GM19452 (cell line): Measurements from ENCODE around the gene LUZP1.

Source experiments
- ATAC-seq: cut with Tn5 transposase; IDR thresholded peaks from one replicate; pipeline ENCODE4 v1.9.1; 2021; ENCODE audit not compliant: unreplicated experiment

Gene LUZP1

GRCh38 chr1:23118407-23118806, 50.2 kb downstream of the LUZP1 start:
- ATAC-seq, result no peak

DNA sequence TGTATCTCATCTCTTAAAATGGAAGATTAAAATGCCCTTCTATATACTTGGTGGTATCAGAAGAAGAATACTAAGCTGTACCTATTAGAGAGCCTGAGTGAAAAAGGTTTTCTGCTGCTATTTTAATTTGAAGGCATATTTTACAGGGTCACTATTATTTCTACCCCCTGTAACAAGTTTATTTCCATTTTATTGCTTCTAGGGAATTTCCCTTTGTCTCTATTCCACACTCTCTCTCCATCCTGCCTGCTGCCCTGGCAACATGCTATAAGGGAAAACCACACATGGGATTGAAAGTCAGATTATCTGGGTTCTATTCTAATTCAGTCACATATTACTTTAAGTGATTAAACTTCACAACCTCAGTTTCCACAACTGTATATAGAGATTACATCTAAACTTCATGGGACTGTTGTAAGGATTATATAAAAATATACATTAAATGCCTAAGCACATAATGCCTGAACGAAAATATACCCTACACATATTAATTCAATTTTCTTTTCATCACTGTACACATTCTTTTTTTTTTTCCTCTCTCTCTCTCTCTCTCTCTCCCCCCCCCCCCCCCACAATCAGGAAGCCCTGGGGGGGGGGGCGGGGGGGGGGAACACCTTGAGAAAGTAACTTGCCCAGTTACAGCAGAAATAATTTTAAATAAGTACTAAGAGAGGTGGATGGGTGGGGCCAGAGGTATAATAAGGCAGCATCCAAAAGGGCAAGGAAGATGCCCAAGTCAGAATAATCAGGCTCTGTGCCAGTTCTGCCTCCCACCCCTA, 51.5 kb downstream of the LUZP1 start:
- ATAC-seq, result no peak

- no peak for ATAC-seq
These were observed 52.3 kb downstream of the LUZP1 start for GRCh38 chr1:23116216-23116836.

- no peak for ATAC-seq
These were observed 54.1 kb downstream of the LUZP1 start for GRCh38 chr1:23114424-23115079.

GRCh38 chr1:23111600-23112535, 56.8 kb downstream of the LUZP1 start:
- no peak for ATAC-seq

DNA sequence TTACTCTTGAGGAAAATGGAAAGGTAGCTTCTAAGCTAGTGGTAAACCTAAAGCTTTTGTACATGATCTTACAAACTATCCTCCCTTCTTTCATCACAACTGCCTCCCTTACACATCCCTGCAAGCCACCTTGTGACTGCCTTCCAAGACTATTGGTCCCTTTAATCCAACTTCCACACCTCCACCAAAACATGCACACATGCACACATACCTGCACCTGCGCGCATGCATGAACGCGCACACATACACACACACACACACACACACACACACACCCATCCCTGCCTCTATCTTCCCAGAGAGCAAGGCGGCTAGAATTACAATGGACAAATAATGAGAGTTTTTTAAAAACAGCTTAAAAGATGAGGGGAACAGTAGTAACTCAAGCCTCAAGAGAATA, 58.3 kb downstream of the LUZP1 start:
- no peak for ATAC-seq

GRCh38 chr1:23108918-23109533, 59.6 kb downstream of the LUZP1 start:
- no peak for ATAC-seq

DNA sequence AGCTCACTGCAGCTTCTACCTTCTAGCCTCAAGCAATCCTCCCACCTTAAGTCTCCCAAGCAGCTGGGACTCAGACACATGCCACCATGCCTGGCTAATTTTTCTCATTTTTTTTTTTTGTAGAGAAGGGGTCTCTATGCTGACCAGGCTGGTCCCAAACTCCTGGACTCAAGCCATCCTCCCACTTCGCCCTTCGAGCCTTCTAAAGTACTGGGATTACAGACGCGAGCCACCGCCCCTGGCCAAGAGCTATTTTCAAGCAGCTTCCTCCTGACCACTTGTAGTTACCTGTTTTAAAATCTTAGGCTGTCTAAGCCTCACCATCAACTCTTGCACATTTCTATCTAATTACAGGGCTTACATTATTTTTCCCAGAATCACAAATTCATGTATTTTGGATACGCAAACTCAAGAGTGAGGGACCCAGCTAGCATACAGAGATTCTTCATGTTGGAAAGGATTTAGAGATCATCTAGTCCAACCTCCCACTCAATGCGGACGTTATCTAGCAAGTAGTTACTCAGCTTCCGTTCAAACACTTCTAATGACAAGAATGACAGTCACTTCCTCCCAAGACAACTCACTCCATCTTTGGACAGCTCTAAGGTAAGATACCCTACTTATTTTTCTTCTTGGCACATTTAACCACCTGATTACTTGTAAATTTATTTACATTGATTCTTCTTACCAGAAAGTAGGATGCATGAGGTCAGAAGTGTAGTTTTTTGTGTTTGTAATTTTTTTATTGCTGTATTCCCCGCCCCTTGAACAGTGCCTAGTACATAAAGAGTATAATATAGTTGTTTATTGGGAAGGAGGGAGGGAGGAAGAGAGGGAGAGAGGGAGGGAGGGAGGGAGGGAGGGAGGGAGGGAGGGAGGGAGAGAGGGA, 65.4 kb downstream of the LUZP1 start:
- no peak for ATAC-seq

GRCh38 chr1:23102289-23102688, 66.4 kb downstream of the LUZP1 start:
- ATAC-seq, result no peak

GRCh38 chr1:23101887-23102286, 66.8 kb downstream of the LUZP1 start:
- no peak for ATAC-seq

GRCh38 chr1:23101101-23101827, 67.4 kb downstream of the LUZP1 start:
- ATAC-seq, result no peak

- no peak for ATAC-seq
These were observed 68.4 kb downstream of the LUZP1 start for GRCh38 chr1:23100074-23100748.

- ATAC-seq, result no peak
These were observed 69.5 kb downstream of the LUZP1 start for GRCh38 chr1:23099171-23099536.

GRCh38 chr1:23098463-23099170, 70.0 kb downstream of the LUZP1 start:
- ATAC-seq, result no peak

DNA sequence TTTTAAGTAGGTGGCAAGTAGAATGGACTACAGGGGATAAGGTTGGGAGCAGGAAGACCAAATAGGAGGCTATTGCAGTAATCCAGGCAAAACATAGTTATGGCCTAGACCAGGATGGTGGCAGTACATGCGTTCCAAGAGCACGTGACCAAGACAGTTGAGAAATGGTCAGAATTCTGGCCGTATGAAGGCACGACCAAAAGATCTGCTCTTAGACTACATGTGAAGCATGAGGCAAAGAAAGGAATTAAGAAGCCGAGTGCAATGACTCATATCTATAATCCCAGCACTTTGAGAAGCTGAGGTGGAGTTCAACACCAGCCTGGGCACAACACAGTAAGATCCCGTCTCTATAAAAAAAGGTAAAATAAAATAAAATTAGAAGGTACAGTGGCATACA, 71.3 kb downstream of the LUZP1 start:
- no peak for ATAC-seq

DNA sequence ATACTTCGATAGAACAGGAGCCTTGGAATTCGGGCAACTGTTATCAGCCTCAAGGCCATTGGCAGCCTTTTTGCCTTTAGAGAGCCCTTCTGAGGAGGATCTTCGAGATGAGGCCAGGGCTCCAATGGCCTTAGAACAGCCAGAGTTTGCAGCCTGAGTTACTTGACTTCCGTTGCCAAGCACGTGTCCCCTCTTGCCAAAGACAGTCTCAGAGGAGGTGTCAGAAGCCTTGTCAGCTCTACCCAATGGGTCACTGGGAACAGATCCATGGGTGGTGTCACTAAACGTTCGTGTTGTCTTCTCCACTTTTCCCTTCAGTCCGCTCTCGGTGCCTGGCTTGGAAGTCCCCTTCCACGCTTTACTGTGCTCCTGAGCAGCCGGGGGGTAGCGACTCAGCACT, 76.2 kb downstream of the LUZP1 start:
- ATAC-seq, result no peak

- no peak for ATAC-seq
These were observed 77.1 kb downstream of the LUZP1 start for GRCh38 chr1:23091545-23091944.

DNA sequence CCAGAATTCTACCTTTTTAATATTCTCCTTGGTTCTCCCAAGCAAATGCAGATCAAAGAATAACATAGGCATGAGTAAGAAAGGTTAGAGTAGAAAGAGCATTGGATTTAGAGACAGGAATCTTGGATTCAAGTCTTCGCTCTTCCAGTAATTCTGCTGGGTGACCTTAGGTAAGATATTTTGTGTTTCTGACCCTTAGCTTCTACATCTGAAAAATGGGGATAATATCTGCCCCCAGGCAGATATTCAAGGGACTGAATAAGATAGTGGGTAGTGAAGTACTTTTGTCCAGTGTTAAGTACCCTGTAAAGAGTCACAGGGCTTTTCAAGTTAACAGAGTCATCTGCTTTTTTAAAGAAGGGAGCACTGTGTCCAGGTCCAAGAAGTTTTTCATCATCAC, 78.6 kb downstream of the LUZP1 start:
- no peak for ATAC-seq
